Vagina (tissue), 2 donors: ENCODE data around the gene EML4. TPM values are rescaled to one million over a fixed set of nuclear protein-coding genes. Genes with fewer than 3 reads are reported as not detected.
"Not testable (repeated sequence)": the region's sequence is repeated elsewhere in the genome, so short reads cannot be mapped to it uniquely, and the experiment has no call there.

Experiments used
- DNase-seq, 2 donors: peaks; one replicate each; pipeline ENCODE4 v3.0.0-alpha.2; 2017; ENCODE audit errors: extremely low spot score in 2 of 2
- H3K27ac ChIP-seq: fragments of 200-600 bp; sonication (generic); one replicate; pipeline ENCODE4 v1.5.1; 2019
- H3K27me3 ChIP-seq: fragments of 200-600 bp; sonication (generic); one replicate; pipeline ENCODE4 v1.5.1; 2019
- H3K36me3 ChIP-seq, 2 donors: fragments of 200-600 bp; sonication (generic); one replicate each; pipeline ENCODE4 v1.5.1; 2017 to 2019
- H3K4me1 ChIP-seq: fragments of 200-600 bp; sonication (generic); one replicate; pipeline ENCODE4 v1.5.1; 2019
- H3K4me3 ChIP-seq, 2 donors: fragments of 200-600 bp; sonication (generic); 1 replicate in 1 of 2; 2 replicates in 1 of 2; pipeline ENCODE4 v1.5.1; 2016 to 2019
- H3K9me3 ChIP-seq: fragments of 200-600 bp; sonication (generic); one replicate; pipeline ENCODE4 v1.5.1; 2019
- CTCF ChIP-seq, 3 experiments: fragments of 450-650 bp in 2 of 3; fragments of 200-600 bp in 1 of 3; sonication (generic) in 1 of 3; IDR thresholded peaks; one replicate each; pipeline ENCODE4 v1.5.1; 2017 to 2019; ENCODE audit warnings: antibody characterized with exemption in 3 of 3, mild to moderate bottlenecking in 2 of 3, moderate library complexity in 2 of 3
- POLR2A ChIP-seq, 2 donors: fragments of 450-650 bp; IDR thresholded peaks; one replicate each; pipeline ENCODE4 v1.6.1; 2017; ENCODE audit warnings: antibody characterized with exemption in 2 of 2, mild to moderate bottlenecking in 2 of 2, moderate library complexity in 2 of 2
- POLR2AphosphoS5 ChIP-seq, 2 donors: sonication (generic); formaldehyde crosslinking; IDR thresholded peaks; one replicate each; pipeline ENCODE4 v1.9.0; 2017; ENCODE audit warnings: antibody characterized with exemption in 2 of 2, mild to moderate bottlenecking in 2 of 2, low read depth in 1 of 2; ENCODE audit not compliant: insufficient read depth in 1 of 2
- intact Hi-C: fragments of 100-400 bp; cut with DNase I; formaldehyde crosslinking; loops from one replicate; pipeline ENCODE4 v1.15.1; 2023
- total RNA-seq: library from RNA; depleted of rRNA; stranded (reverse); fragments of >200 nt; gene quantifications from one replicate; pipeline ENCODE4 v1.2.3, GENCODE V29; 2016

Gene EML4, protein sequence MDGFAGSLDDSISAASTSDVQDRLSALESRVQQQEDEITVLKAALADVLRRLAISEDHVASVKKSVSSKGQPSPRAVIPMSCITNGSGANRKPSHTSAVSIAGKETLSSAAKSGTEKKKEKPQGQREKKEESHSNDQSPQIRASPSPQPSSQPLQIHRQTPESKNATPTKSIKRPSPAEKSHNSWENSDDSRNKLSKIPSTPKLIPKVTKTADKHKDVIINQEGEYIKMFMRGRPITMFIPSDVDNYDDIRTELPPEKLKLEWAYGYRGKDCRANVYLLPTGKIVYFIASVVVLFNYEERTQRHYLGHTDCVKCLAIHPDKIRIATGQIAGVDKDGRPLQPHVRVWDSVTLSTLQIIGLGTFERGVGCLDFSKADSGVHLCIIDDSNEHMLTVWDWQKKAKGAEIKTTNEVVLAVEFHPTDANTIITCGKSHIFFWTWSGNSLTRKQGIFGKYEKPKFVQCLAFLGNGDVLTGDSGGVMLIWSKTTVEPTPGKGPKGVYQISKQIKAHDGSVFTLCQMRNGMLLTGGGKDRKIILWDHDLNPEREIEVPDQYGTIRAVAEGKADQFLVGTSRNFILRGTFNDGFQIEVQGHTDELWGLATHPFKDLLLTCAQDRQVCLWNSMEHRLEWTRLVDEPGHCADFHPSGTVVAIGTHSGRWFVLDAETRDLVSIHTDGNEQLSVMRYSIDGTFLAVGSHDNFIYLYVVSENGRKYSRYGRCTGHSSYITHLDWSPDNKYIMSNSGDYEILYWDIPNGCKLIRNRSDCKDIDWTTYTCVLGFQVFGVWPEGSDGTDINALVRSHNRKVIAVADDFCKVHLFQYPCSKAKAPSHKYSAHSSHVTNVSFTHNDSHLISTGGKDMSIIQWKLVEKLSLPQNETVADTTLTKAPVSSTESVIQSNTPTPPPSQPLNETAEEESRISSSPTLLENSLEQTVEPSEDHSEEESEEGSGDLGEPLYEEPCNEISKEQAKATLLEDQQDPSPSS
- total RNA-seq, result 26.0 TPM

GRCh38 chr2:42169100-42169873 is at the start of gene EML4:
Gene EML4, plus strand, starts transcription at chr2:42169353. Its CDS starts 259 bp downstream, at chr2:42169612.
- peak in 1 of 2 donors; percentile 91 for DNase-seq
- Histone ChIP-seq H3K36me3 (no peaks in the 10 kb centered on the region), H3K4me1 (peaks cover 38% of the 10 kb centered on the region), H3K27me3 (no peaks in the 10 kb centered on the region), H3K27ac (peak within 1 kb of the TSS; percentile 91), H3K9me3 (no peaks in the 10 kb centered on the region), H3K4me3 (peak within 1 kb of the TSS; percentile 97 to 98)
- intact Hi-C loops, result no loop called here
- peak; percentile 46 to 88 for TF ChIP-seq POLR2AphosphoS5 (IDR thresholded peaks at IDR 0.05; ENCODE audit: insufficient read depth in 1 of 2, low read depth in 1 of 2)
- peak in 1 of 2 donors; percentile 79 for TF ChIP-seq POLR2A (IDR thresholded peaks at IDR 0.05)
- TF ChIP-seq CTCF (IDR thresholded peaks at IDR 0.05), result no peak

GRCh38 chr2:42123426-42123825 is 45.7 kb upstream of the EML4 start:
- Histone ChIP-seq H3K9me3 (no peaks in the 10 kb centered on the region), H3K27me3 (no peaks in the 10 kb centered on the region), H3K27ac (peak overlapping the region; percentile 5), H3K4me1 (peaks cover 22% of the 10 kb centered on the region), H3K4me3 (no peak overlapping the region), H3K36me3 (no peaks in the 10 kb centered on the region)
- DNase-seq, result peak in 1 of 2 donors; percentile 22
- intact Hi-C loops, result no loop called here
- TF ChIP-seq POLR2AphosphoS5 (IDR thresholded peaks at IDR 0.05; ENCODE audit: insufficient read depth in 1 of 2, low read depth in 1 of 2) (no peak), POLR2A (IDR thresholded peaks at IDR 0.05) (no peak), CTCF (IDR thresholded peaks at IDR 0.05) (no peak)

GRCh38 chr2:42124011-42124785 is 45.0 kb upstream of the EML4 start:
- intact Hi-C loops, result no loop called here
- no peaks in the 10 kb centered on the region for H3K9me3 ChIP-seq
- H3K4me3 ChIP-seq, result no peak overlapping the region
- DNase-seq, result no peak
- H3K27ac ChIP-seq, result peak overlapping the region; percentile 5
- no peaks in the 10 kb centered on the region for H3K27me3 ChIP-seq
- H3K4me1 ChIP-seq, result peaks cover 25% of the 10 kb centered on the region
- no peak for TF ChIP-seq POLR2A (IDR thresholded peaks at IDR 0.05)
- TF ChIP-seq CTCF (IDR thresholded peaks at IDR 0.05), result no peak
- no peak for TF ChIP-seq POLR2AphosphoS5 (IDR thresholded peaks at IDR 0.05; ENCODE audit: insufficient read depth in 1 of 2, low read depth in 1 of 2)
- no peaks in the 10 kb centered on the region for H3K36me3 ChIP-seq

- no peak overlapping the region for H3K4me3 ChIP-seq
- H3K27me3 ChIP-seq, result no peaks in the 10 kb centered on the region
- H3K4me1 ChIP-seq, result peaks cover 28% of the 10 kb centered on the region
- peak in 1 of 2 donors; percentile 85 for DNase-seq
- intact Hi-C loops, result no loop called here
- H3K9me3 ChIP-seq, result no peaks in the 10 kb centered on the region
- no peaks in the 10 kb centered on the region for H3K36me3 ChIP-seq
- no peak overlapping the region for H3K27ac ChIP-seq
- TF ChIP-seq POLR2A (IDR thresholded peaks at IDR 0.05) (no peak), POLR2AphosphoS5 (IDR thresholded peaks at IDR 0.05; ENCODE audit: insufficient read depth in 1 of 2, low read depth in 1 of 2) (no peak), CTCF (IDR thresholded peaks at IDR 0.05) (no peak)
Measured at GRCh38 chr2:42125841-42126594, 43.1 kb upstream of the EML4 start.

DNA sequence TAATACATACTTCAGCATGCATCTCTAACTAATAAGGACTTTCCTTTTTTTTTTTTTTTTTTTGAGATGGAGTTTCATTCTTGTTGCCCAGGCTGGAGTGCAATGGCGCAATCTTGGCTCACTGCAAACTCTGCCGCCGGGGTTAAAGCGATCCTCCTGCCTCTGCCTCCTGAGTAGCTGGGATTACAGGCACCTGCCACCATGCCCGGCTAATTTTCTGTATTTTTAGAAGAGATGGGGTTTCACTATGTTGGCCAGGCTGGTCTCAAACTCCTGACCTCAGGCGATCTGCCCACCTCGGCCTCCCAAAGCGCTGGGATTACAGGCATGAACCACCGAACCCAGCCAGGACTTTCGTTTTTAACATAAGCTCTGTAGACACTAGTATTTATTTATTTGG is 42.3 kb upstream of the EML4 start:
- intact Hi-C loops, H3K36me3 ChIP-seq, H3K27ac ChIP-seq, H3K9me3 ChIP-seq, H3K27me3 ChIP-seq, H3K4me3 ChIP-seq, DNase-seq: not testable (repeated sequence)
- peaks cover 31% of the 10 kb centered on the region for H3K4me1 ChIP-seq
